Measurements from ENCODE around the gene PARP3. TPM values are rescaled to one million over a fixed set of nuclear protein-coding genes. Genes with fewer than 3 reads are reported as not detected.

Gene PARP3
- 10 to 100 TPM; 22.1 to 23.2 TPM for total RNA-seq

DNA sequence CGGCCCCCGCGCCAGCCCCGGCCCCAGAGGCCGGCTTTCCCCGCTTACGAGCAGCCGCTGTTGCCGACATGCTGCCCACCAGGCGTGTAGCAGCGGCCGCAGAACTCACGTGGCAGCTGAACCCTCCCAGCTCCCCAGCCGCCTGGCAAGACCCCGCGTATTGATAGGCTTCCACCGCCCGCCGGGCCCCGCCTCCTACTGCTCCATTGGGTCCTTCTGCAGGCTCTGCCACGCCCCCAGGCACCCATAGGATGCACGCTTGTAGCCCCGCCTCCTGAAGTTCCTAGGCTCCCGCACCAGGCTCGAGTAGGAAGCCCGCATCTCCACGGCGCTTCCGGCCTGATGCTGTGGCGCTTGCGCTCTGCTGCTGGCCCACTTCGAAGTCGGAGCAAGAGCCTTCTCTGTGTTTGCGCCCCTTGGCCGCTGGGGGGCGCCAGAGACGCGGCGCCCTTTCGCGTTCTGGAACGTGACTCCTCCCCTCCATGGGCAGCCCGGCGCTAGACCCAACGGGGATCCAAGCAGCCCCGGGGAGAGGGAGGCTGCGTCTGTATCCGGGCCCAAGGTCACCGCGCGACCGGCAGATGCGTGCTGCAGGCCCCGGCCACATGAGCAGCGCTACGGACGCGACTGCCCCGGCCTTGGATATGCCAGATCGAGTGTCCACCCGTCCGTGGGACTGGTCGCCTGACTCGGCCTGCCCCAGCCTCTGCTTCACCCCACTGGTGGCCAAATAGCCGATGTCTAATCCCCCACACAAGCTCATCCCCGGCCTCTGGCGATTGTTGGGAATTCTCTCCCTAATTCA lies at the start of gene PARP3, which contains the start of gene RRP9:
PARP3 (plus strand) TSS at position 566 of the 805 bp plus-strand sequence. CDS start 993 bp downstream, outside the sequence.
RRP9 (minus strand) TSS at position 107 of the 805 bp plus-strand sequence; CDS start at position 70, 37 bp downstream.

DNA sequence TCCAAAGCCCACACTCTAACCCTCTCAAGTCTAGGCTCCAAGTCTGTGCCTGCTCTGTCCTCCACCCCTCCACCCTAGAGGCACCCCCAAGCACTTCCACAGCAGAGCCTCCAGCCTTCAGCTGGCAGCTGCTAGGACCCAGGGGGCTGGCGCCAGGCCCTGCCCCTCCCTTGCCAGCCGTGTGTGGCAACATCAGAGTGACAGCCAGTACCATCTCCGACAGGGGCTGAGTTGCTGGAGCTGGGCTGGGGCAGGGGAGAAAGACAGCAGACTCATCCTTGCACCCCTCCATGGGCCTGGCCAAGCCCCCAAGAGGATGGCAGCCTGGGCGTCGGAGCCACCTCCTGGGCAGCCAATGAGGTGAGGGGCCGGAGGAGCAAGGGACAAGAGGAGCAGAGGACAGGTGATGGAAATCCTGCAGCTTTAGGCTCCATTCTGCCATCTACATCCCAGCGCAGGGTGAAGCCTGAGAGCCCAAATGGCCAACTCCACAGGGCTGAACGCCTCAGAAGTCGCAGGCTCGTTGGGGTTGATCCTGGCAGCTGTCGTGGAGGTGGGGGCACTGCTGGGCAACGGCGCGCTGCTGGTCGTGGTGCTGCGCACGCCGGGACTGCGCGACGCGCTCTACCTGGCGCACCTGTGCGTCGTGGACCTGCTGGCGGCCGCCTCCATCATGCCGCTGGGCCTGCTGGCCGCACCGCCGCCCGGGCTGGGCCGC lies 13.2 kb downstream of the PARP3 start, which contains the start of gene GPR62:
GPR62 (plus strand) TSS at position 207 of the 718 bp plus-strand sequence; CDS start at position 479, 272 bp downstream.

GRCh38 chr3:51967384-51968169 lies 25.4 kb downstream of the PARP3 start, which contains the start of gene PCBP4:
Gene PCBP4, minus strand, starts transcription at chr3:51967454. Its CDS starts 6,214 bp downstream, at chr3:51961240.

GRCh38 chr3:51974963-51975851 lies 33.0 kb downstream of the PARP3 start, which contains the start of gene ABHD14A:
Gene ABHD14A, plus strand, starts transcription at chr3:51975064. Its CDS starts 72 bp downstream, at chr3:51975136.

DNA sequence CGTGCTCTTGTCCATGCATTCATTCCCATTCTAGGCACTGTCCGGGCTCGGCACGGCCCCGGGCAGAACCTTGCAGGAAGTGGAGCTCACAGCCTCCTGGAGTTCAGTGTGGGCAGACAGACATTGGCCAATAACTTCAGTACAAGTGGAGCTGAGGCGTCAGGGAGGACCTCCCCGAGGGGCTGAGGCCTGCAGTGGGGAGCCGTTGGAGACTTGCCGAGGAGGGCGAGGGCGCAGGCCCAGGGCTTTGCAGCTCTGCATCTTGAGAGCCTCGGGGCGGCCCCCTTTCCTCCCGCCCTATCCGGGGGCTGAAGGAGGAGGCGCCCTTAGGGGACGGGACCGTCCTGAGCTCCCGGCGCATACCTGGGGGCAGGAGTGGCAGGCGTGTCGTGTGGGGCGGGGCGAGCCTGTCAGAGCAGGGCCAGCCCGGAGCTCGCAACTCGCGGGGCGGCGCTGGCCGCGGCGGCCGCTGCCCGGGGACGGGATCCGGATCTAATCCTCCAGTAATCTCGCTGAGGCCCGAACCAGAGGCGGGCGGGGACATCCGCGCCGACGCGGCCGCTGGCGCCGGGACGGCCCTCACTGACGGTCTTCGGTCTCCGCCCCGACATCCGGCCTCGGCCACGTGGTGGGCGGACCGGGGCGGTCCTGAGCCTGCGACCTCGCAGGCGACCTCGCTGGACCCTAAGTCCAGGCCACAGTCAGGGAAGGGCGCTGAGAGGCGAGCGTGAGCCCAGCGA lies 40.8 kb downstream of the PARP3 start, which contains the start of gene ACY1:
ACY1 (plus strand) TSS at position 698 of the 740 bp plus-strand sequence. CDS start 530 bp downstream, outside the sequence.

GRCh38 chr3:51995346-51996163 lies 53.4 kb downstream of the PARP3 start, which contains the start of gene RPL29:
Gene RPL29, minus strand, starts transcription at chr3:51995895. Its CDS starts 434 bp downstream, at chr3:51995461.

Other genes starting within 250 kb of the PARP3 start
- 1 to 10 TPM; 1.9 to 4.1 TPM for gene GRM2, start 235.3 kb upstream of the PARP3 start, total RNA-seq
- not detected for gene IQCF6, start 163.1 kb upstream of the PARP3 start, total RNA-seq
- gene IQCF2, start 80.7 kb upstream of the PARP3 start, total RNA-seq: not detected
- not detected for gene IQCF5, start 66.8 kb upstream of the PARP3 start, total RNA-seq
- gene IQCF1, start 39.0 kb upstream of the PARP3 start, total RNA-seq: not detected
- gene RRP9, start 459 bp upstream of the PARP3 start, total RNA-seq: 10 to 100 TPM; 18.8 to 19.4 TPM
- gene GPR62, start 13.0 kb downstream of the PARP3 start, total RNA-seq: not detected
- 10 to 100 TPM; 23.5 to 25.3 TPM for gene PCBP4, start 25.1 kb downstream of the PARP3 start, total RNA-seq
- gene ABHD14B, start 31.7 kb downstream of the PARP3 start, total RNA-seq: 10 to 100 TPM; 65.8 to 68.9 TPM
- 10 to 100 TPM; 13.2 to 14.1 TPM for gene ABHD14A, start 32.7 kb downstream of the PARP3 start, total RNA-seq
- gene ACY1, start 41.2 kb downstream of the PARP3 start, total RNA-seq: 10 to 100 TPM; 27.8 to 28.8 TPM
- 1,000 to 10,000 TPM; 1,560 to 1,569 TPM for gene RPL29, start 53.5 kb downstream of the PARP3 start, total RNA-seq
- gene DUSP7, start 114.2 kb downstream of the PARP3 start, total RNA-seq: 10 to 100 TPM; 43.2 to 44.0 TPM
- gene POC1A, start 212.1 kb downstream of the PARP3 start, total RNA-seq: 10 to 100 TPM; 19.1 to 20.2 TPM

Measured in activated naive CD4-positive, alpha-beta T cell treated with anti-CD3 and anti-CD28 coated beads, Interleukin-2, amount 10 ng/mL, durations not matched to agents 5 hours and 36 hours (primary cell).